ENCODE measurements around the gene PLCD1.

GRCh38 chr3:38046027-38046426 lies 16.6 kb upstream of the PLCD1 start:
- TF ChIP-seq CTCF (IDR thresholded peaks at IDR 0.05) (no peak), POLR2A (IDR thresholded peaks at IDR 0.05) (no peak)
